ENCODE data around the gene CEP83. TPM values are rescaled to one million over a fixed set of nuclear protein-coding genes. Genes with fewer than 3 reads are reported as not detected.

The CEP83 gene
- total RNA-seq, 3 donors from 2014 or later = 13.3 to 30.0 (median 23.3) TPM

DNA sequence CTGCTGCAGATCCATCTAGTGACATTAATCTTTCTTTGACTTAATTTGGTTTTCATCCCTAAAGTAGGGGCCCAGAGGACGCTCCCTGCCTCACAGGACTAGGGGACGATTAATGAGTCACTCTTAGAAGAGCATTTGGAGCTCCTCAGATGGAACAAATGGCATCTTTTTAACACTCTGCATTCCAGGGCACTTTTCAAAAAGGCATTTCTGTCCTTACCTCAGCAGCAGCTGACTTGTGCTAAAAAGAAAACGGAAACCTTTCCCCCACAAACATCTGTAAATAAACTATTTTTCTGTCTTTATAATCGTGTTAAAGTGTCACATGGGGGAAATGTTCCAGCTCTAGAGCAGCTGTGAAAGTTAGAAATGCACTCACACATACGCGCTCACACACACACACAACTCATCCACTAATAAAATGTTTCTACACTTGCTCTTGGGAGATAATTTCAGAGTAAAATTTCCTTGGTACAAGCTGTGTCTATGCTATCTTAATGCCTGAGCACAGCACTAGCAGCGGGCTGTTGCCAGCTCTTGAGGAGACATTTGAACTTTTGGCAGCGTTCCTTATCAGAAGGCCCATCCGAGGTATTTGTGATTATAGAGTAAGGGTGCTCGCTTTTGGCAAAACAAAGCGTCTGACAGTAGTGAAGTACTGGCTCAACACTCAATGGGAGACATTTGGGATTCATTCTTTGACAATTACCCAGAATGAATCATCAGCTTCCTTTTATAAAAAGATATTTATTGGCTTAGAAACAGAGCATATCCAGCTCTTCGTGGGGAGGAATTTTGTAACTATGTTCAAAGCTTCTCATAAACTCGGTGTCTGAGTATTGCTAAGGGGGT is 170.0 kb downstream of the CEP83 start:
- intact Hi-C loops (cut with DNase I; ENCODE audit: low total_unique reads) = loop anchor here (1.0 kb wide), 1 partner anchor 11 kb away; no protein-coding TSS in a partner anchor
- no peaks in the 10 kb centered on the region for H3K36me3 ChIP-seq

DNA sequence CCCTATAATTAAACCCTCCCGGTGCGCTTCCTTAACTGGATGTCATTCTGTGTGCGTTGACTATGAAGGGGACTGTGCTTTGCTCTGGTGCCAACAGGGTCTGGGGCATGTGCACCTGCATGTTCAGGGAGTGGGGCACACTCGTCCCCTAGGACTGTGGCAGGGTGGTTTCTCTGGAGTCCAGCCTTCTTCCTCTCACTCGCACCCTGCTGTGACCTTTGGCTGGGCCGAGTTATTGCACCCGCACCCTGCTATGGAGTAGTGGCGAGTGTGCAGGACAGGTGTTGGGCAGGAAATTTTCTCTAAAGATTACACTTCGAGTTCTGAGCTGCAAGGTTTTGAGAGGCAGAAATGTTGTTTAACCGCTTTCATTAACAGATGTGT is 172.4 kb downstream of the CEP83 start:
- H3K27me3 ChIP-seq = no peaks in the 10 kb centered on the region
- TF ChIP-seq POLR2AphosphoS5 (IDR thresholded peaks at IDR 0.05) (no peak), POLR2A (IDR thresholded peaks at IDR 0.05) (no peak)
- TF ChIP-seq, protein P1, sequence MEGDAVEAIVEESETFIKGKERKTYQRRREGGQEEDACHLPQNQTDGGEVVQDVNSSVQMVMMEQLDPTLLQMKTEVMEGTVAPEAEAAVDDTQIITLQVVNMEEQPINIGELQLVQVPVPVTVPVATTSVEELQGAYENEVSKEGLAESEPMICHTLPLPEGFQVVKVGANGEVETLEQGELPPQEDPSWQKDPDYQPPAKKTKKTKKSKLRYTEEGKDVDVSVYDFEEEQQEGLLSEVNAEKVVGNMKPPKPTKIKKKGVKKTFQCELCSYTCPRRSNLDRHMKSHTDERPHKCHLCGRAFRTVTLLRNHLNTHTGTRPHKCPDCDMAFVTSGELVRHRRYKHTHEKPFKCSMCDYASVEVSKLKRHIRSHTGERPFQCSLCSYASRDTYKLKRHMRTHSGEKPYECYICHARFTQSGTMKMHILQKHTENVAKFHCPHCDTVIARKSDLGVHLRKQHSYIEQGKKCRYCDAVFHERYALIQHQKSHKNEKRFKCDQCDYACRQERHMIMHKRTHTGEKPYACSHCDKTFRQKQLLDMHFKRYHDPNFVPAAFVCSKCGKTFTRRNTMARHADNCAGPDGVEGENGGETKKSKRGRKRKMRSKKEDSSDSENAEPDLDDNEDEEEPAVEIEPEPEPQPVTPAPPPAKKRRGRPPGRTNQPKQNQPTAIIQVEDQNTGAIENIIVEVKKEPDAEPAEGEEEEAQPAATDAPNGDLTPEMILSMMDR (IDR thresholded peaks at IDR 0.05) = no peak
- no peaks in the 10 kb centered on the region for H3K4me1 ChIP-seq
- intact Hi-C loops (cut with DNase I; ENCODE audit: low total_unique reads) = no loop called here
- H3K36me3 ChIP-seq = no peaks in the 10 kb centered on the region
- no peak for DNase-seq (ENCODE audit: low spot score in 2 of 2)
- no peaks in the 10 kb centered on the region for H3K9me3 ChIP-seq
- no peak overlapping the region for H3K27ac ChIP-seq
- H3K4me3 ChIP-seq = no peak overlapping the region

More for the DNA sequence above, 170.0 kb downstream of the CEP83 start:
- Histone ChIP-seq H3K4me1 (no peaks in the 10 kb centered on the region), H3K9me3 (no peaks in the 10 kb centered on the region), H3K27me3 (no peaks in the 10 kb centered on the region), H3K27ac (peak overlapping the region; percentile 6 to 71), H3K4me3 (no peak overlapping the region)
- DNase-seq (ENCODE audit: low spot score in 2 of 2) = no peak
- no peak for TF ChIP-seq POLR2A (IDR thresholded peaks at IDR 0.05)
- TF ChIP-seq, protein P1 (IDR thresholded peaks at IDR 0.05) = no peak
- TF ChIP-seq POLR2AphosphoS5 (IDR thresholded peaks at IDR 0.05) = no peak

DNA sequence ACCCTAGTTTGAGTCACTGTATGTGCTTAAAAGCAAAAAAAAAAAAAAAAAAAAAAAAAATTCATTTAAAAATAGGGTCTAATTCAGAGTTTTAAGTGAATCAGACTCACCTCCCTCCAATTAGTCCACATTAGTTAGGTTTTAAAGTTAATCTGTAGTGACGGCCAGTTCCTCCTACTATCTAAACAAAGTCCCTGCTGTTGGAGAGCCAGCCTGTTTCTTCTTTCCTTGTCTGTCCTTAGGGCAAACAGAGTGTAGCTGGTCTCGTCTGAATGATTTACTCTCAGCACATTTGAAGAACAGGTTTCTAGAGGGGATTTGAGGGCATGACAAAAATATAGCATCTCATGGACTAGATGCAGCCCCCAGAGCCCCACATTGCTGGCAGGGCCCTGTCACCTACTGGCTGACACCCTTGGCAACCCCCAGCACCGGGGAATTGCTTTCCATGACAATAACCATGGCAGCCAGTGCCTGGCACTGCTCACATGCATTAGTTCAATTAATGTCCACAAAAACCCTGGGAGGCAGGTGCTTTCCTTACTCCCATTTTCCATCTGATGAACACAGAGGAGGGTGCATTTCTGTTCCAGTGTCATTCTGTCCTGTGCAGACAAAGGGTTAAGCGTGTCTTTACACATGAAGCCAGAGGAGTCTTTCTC is 173.0 kb downstream of the CEP83 start:
- TF ChIP-seq POLR2A (IDR thresholded peaks at IDR 0.05) (no peak), POLR2AphosphoS5 (IDR thresholded peaks at IDR 0.05) (no peak)
- TF ChIP-seq, protein P1 (IDR thresholded peaks at IDR 0.05) = no peak
- Histone ChIP-seq H3K4me1 (no peaks in the 10 kb centered on the region), H3K9me3 (no peaks in the 10 kb centered on the region), H3K27me3 (no peaks in the 10 kb centered on the region), H3K36me3 (no peaks in the 10 kb centered on the region), H3K27ac (no peak overlapping the region), H3K4me3 (no peak overlapping the region)
- intact Hi-C loops (cut with DNase I; ENCODE audit: low total_unique reads) = no loop called here
- DNase-seq (ENCODE audit: low spot score in 2 of 2) = no peak

DNA sequence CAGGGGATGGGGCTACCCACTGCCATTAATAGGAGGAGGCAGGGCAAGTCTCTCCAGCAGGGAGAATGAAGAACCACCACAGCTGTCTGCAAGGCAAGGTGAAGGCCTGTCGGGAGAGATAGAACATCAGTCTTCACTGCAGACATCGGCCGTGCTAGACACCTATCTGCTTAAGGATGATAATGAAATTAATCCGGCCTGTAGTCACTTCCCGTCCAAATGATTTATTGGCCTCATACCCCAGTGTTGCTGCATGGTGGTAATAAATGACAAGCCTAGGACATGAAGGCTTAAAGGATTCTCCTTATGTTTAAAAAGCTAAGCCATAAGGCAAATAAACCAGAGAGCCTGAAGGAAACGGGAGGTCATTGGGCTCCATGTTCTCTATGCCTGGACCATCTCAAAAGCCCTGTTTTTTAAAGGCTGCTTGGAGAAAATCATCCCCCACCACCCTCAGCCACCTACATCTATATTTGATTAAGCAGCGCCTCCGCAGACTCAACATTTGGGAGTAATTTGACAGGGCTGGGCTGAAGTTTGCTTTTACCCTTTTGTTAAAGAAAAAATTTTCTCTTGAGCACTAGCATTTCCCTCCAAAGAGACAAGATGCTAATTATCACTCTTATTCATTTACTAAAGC is 173.6 kb downstream of the CEP83 start:
- Histone ChIP-seq H3K27me3 (no peaks in the 10 kb centered on the region), H3K4me1 (no peaks in the 10 kb centered on the region), H3K27ac (no peak overlapping the region), H3K9me3 (no peaks in the 10 kb centered on the region), H3K4me3 (no peak overlapping the region), H3K36me3 (no peaks in the 10 kb centered on the region)
- no peak for DNase-seq (ENCODE audit: low spot score in 2 of 2)
- no peak for TF ChIP-seq POLR2A (IDR thresholded peaks at IDR 0.05)
- no peak for TF ChIP-seq POLR2AphosphoS5 (IDR thresholded peaks at IDR 0.05)
- TF ChIP-seq, protein P1 (IDR thresholded peaks at IDR 0.05) = no peak
- intact Hi-C loops (cut with DNase I; ENCODE audit: low total_unique reads) = no loop called here
